K562 (cell line): Measurements from ENCODE around the gene ZSWIM4. TPM values are rescaled to one million over a fixed set of nuclear protein-coding genes. Genes with fewer than 3 reads are reported as not detected.
A peak's percentile ranks its signal among the peaks of the same experiment; 100 is the strongest.

Source experiments
- BHLHE40 ChIP-seq: IDR thresholded peaks from 2 replicates; pipeline ENCODE4 v1.6.1; 2011; ENCODE audit warnings: low read length, improper control_type of control experiment
- CBX3 ChIP-seq, 2 experiments: IDR thresholded peaks; 1 replicate in 1 of 2; 2 replicates in 1 of 2; pipeline ENCODE4 v1.6.1; 2012; ENCODE audit warnings: inconsistent platforms in 2 of 2, low read length in 2 of 2, borderline replicate concordance in 1 of 2, control low read depth in 1 of 2
- CEBPG ChIP-seq, 3 experiments: fragments of 200-800 bp in 1 of 3; sonication (Bioruptor generic) in 1 of 3; sonication (generic) in 1 of 3; formaldehyde crosslinking in 1 of 3; IDR thresholded peaks in 2 of 3; conservative IDR thresholded peaks in 1 of 3; 2 replicates each; pipeline versions ENCODE4 v1.6.1 to v1.8.0; 2016 to 2022; ENCODE audit warnings: missing compliant biosample characterization in 2 of 3, missing genetic modification characterization in 2 of 3, mild to moderate bottlenecking in 1 of 3, missing genetic modification reagents in 1 of 3
- EGR1 ChIP-seq: fragments of 450-650 bp; conservative IDR thresholded peaks from 2 replicates; pipeline ENCODE4 v1.6.1; 2017; ENCODE audit warnings: mild to moderate bottlenecking
- HINFP ChIP-seq: fragments of 450-650 bp; conservative IDR thresholded peaks from 2 replicates; pipeline ENCODE4 v1.6.1; 2016; ENCODE audit warnings: missing genetic modification characterization, low read depth, mild to moderate bottlenecking, control low read depth, missing compliant biosample characterization
- ID3 ChIP-seq, 2 experiments: fragments of 250-450 bp in 1 of 2; fragments of 450-650 bp in 1 of 2; sonication (Bioruptor Pico) in 1 of 2; IDR thresholded peaks; 2 replicates each; pipeline versions ENCODE4 v1.6.1 to v1.8.0; 2016 to 2021; ENCODE audit warnings: mild to moderate bottlenecking in 2 of 2, moderate library complexity in 2 of 2, missing compliant biosample characterization in 1 of 2, missing genetic modification characterization in 1 of 2
- MCM7 ChIP-seq, 2 experiments: fragments of 450-650 bp; IDR thresholded peaks; 2 replicates each; pipeline ENCODE4 v1.6.1; 2016 to 2018
- MEF2D ChIP-seq: conservative IDR thresholded peaks from 2 replicates; pipeline ENCODE4 v1.6.1; 2016; ENCODE audit warnings: low read depth, missing genetic modification characterization, missing compliant biosample characterization
- PHF20 ChIP-seq: fragments of 450-650 bp; IDR thresholded peaks from 2 replicates; pipeline ENCODE4 v1.6.1; 2018; ENCODE audit not compliant: partially characterized antibody
- RBFOX2 ChIP-seq: fragments of 200-400 bp; formaldehyde crosslinking; IDR thresholded peaks from 2 replicates; pipeline ENCODE4 v1.6.1; 2017; ENCODE audit warnings: low read depth, mild to moderate bottlenecking, low read length, moderate library complexity
- TEAD2 ChIP-seq: fragments of 450-650 bp; IDR thresholded peaks from 2 replicates; pipeline ENCODE4 v1.6.1; 2016; ENCODE audit warnings: missing genetic modification characterization, control low read depth, missing compliant biosample characterization
- polyA plus RNA-seq, 8 experiments: library from polyadenylated mRNA; depleted of rRNA in 4 of 8; stranded (reverse) in 5 of 8; unstranded in 3 of 8; fragments of >200 nt; fragmentation: Nextera tagmentation in 2 of 8; fragmentation: Illumina TruSeq in 1 of 8; extraction: Ambion mirVana in 2 of 8; extraction: Trizol in 1 of 8; gene quantifications; 2 replicates each; pipeline versions ENCODE4 v1.2.1 to v1.2.3, GENCODE V29; 2011 to 2014; ENCODE audit warnings: inconsistent platforms in 1 of 8, missing spikeins in 1 of 8
- total RNA-seq, 7 experiments: library from RNA; depleted of rRNA in 6 of 7; stranded (reverse); fragments of >200 nt in 6 of 7; fragmentation: Illumina TruSeq in 2 of 7; extraction: Trizol in 2 of 7; gene quantifications; 2 replicates each; pipeline versions ENCODE4 v1.2.1 to v1.2.3, GENCODE V29; 2011 to 2021; ENCODE audit warnings: low replicate concordance in 1 of 7
- TF ChIP-seq, protein P1 (sequence below): fragments of 250-450 bp; sonication (Bioruptor Pico); IDR thresholded peaks from 2 replicates; pipeline ENCODE4 v1.4.0; 2020; ENCODE audit warnings: borderline replicate concordance
- TF ChIP-seq, protein P2 (sequence below): fragments of 250-450 bp; sonication (Bioruptor Pico); IDR thresholded peaks from 2 replicates; pipeline ENCODE4 v1.8.0; 2022; ENCODE audit warnings: inconsistent platforms
- TF ChIP-seq, protein P3 (sequence below): fragments of 450-650 bp; IDR thresholded peaks from 2 replicates; pipeline ENCODE4 v1.6.1; 2017; ENCODE audit warnings: antibody characterized with exemption, mild to moderate bottlenecking

Gene ZSWIM4
- total and polyA plus RNA-seq, 9 of the 15 experiments (the other 6 are each of a cell fraction or from before 2014, with no cell fraction given), result 0.25 to 3.7 (median 0.79) TPM; not detected in 2

- TF ChIP-seq, protein P1, sequence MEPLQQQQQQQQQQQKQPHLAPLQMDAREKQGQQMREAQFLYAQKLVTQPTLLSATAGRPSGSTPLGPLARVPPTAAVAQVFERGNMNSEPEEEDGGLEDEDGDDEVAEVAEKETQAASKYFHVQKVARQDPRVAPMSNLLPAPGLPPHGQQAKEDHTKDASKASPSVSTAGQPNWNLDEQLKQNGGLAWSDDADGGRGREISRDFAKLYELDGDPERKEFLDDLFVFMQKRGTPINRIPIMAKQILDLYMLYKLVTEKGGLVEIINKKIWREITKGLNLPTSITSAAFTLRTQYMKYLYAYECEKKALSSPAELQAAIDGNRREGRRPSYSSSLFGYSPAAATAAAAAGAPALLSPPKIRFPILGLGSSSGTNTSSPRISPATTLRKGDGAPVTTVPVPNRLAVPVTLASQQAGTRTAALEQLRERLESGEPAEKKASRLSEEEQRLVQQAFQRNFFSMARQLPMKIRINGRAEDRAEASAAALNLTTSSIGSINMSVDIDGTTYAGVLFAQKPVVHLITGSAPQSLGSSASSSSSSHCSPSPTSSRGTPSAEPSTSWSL (CRISPR knock-in tag), result no peak
- 0 out of 2 replicates have a peak, but pooled peaks have one; percentile 50 for TF ChIP-seq MEF2D (tag)
- TF ChIP-seq RBFOX2, result peak; percentile 11; the same call in 1 of the 2 replicates
- 0 out of 3 replicates have a peak, but pooled peaks of 1 of the 2 experiments have one; percentile 63 for TF ChIP-seq CBX3 (IDR thresholded peaks at IDR 0.05; ENCODE audit: borderline replicate concordance in 1 of 2, low read length in 2 of 2)
- no peak; the same call in 1 of the 2 replicates for TF ChIP-seq BHLHE40
- TF ChIP-seq ID3 (CRISPR knock-in tag; IDR thresholded peaks at IDR 0.05), result no peak
- TF ChIP-seq ID3 (tag; IDR thresholded peaks at IDR 0.05), result 0 out of 2 replicates have a peak, but pooled peaks have one; percentile 17
- TF ChIP-seq MCM7 (IDR thresholded peaks at IDR 0.05), result no peak
- TF ChIP-seq EGR1, result no peak; the same call in 1 of the 2 replicates
- TF ChIP-seq, protein P2, sequence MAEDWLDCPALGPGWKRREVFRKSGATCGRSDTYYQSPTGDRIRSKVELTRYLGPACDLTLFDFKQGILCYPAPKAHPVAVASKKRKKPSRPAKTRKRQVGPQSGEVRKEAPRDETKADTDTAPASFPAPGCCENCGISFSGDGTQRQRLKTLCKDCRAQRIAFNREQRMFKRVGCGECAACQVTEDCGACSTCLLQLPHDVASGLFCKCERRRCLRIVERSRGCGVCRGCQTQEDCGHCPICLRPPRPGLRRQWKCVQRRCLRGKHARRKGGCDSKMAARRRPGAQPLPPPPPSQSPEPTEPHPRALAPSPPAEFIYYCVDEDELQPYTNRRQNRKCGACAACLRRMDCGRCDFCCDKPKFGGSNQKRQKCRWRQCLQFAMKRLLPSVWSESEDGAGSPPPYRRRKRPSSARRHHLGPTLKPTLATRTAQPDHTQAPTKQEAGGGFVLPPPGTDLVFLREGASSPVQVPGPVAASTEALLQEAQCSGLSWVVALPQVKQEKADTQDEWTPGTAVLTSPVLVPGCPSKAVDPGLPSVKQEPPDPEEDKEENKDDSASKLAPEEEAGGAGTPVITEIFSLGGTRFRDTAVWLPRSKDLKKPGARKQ (CRISPR knock-in tag), result 0 out of 2 replicates have a peak, but pooled peaks have one; percentile 24
- peak; percentile 28; the same call in 1 of the 2 replicates for TF ChIP-seq CEBPG (CRISPR knock-in tag; IDR thresholded peaks at IDR 0.05)
- TF ChIP-seq CEBPG (tag; conservative IDR thresholded peaks at IDR 0.05 in 1 of 2, IDR thresholded peaks at IDR 0.05 in 1 of 2), result no peak
- TF ChIP-seq HINFP (tag), result peak; percentile 65; the same call in 1 of the 2 replicates
- TF ChIP-seq, protein P3, sequence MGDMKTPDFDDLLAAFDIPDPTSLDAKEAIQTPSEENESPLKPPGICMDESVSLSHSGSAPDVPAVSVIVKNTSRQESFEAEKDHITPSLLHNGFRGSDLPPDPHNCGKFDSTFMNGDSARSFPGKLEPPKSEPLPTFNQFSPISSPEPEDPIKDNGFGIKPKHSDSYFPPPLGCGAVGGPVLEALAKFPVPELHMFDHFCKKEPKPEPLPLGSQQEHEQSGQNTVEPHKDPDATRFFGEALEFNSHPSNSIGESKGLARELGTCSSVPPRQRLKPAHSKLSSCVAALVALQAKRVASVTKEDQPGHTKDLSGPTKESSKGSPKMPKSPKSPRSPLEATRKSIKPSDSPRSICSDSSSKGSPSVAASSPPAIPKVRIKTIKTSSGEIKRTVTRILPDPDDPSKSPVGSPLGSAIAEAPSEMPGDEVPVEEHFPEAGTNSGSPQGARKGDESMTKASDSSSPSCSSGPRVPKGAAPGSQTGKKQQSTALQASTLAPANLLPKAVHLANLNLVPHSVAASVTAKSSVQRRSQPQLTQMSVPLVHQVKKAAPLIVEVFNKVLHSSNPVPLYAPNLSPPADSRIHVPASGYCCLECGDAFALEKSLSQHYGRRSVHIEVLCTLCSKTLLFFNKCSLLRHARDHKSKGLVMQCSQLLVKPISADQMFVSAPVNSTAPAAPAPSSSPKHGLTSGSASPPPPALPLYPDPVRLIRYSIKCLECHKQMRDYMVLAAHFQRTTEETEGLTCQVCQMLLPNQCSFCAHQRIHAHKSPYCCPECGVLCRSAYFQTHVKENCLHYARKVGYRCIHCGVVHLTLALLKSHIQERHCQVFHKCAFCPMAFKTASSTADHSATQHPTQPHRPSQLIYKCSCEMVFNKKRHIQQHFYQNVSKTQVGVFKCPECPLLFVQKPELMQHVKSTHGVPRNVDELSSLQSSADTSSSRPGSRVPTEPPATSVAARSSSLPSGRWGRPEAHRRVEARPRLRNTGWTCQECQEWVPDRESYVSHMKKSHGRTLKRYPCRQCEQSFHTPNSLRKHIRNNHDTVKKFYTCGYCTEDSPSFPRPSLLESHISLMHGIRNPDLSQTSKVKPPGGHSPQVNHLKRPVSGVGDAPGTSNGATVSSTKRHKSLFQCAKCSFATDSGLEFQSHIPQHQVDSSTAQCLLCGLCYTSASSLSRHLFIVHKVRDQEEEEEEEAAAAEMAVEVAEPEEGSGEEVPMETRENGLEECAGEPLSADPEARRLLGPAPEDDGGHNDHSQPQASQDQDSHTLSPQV, result peak; percentile 49; the same call in 1 of the 2 replicates
- TF ChIP-seq TEAD2, result peak; percentile 64; the same call in 1 of the 2 replicates
- peak; percentile 7 for TF ChIP-seq PHF20
Measured at GRCh38 chr19:13850910-13851733, 55.9 kb downstream of the ZSWIM4 start (continued).
